Endothelial cell of umbilical vein (primary cell): ENCODE results near the gene MICAL3. TPM values are rescaled to one million over a fixed set of nuclear protein-coding genes. Genes with fewer than 3 reads are reported as not detected.

Experiments used
- BruUV-seq: library from RNA; stranded (reverse); fragments of 400-500 nt; replicated peaks from 2 replicates; lab custom pipeline; 2021; lab: Mats Ljungman, UMichigan
- CTCF ChIA-PET: fragments of 300-600, 350-600 bp; sonication (Branson Sonifier 250); formaldehyde crosslinking; loops from one replicate; lab custom pipeline; 2021; ENCODE audit warnings: antibody characterized with exemption, inconsistent platforms; lab: Charles Lee
- POLR2A ChIA-PET: fragments of 300-600, 350-600 bp; sonication (Branson Sonifier 250); formaldehyde crosslinking; loops from one replicate; lab custom pipeline; 2021; ENCODE audit warnings: antibody characterized with exemption, inconsistent platforms; lab: Charles Lee
- DNase-seq: peaks from one replicate; pipeline ENCODE4 v3.0.0-alpha.2; 2011; ENCODE audit warnings: low read depth, low spot score
- FAIRE-seq: peaks from 2 replicates; lab custom pipeline; 2011; peaks lifted over from hg19 to GRCh38; lab: Jason Lieb, UNC
- H2AFZ ChIP-seq: 2 replicates; pipeline ENCODE4 v1.6.0; 2012; ENCODE audit warnings: low read depth, low read length, control low read depth, inconsistent platforms
- H3K27ac ChIP-seq: 2 replicates; pipeline ENCODE4 v1.5.1; 2011; ENCODE audit warnings: low read depth, mild to moderate bottlenecking, control low read depth, low read length, moderate library complexity; ENCODE audit not compliant: insufficient read depth
- H3K27me3 ChIP-seq, 2 experiments: 2 replicates each; pipeline versions ENCODE4 v1.6.0 to v1.6.1; 2011; ENCODE audit warnings: low read length in 2 of 2, mixed read lengths in 1 of 2; ENCODE audit not compliant: control insufficient read depth in 2 of 2, insufficient read depth in 2 of 2
- H3K36me3 ChIP-seq, 2 experiments: 2 replicates in 1 of 2; 3 replicates in 1 of 2; pipeline ENCODE4 v1.5.1; 2011; ENCODE audit warnings: low read length in 2 of 2, mild to moderate bottlenecking in 1 of 2, moderate library complexity in 1 of 2; ENCODE audit not compliant: control insufficient read depth in 2 of 2, insufficient read depth in 2 of 2; ENCODE audit errors: extremely low read depth in 1 of 2
- H3K4me1 ChIP-seq: 3 replicates; pipeline ENCODE4 v1.5.1; 2011; ENCODE audit warnings: mild to moderate bottlenecking, low read length; ENCODE audit not compliant: control insufficient read depth, insufficient read depth; ENCODE audit errors: extremely low read depth
- H3K4me2 ChIP-seq: 2 replicates; pipeline ENCODE4 v1.6.1; 2011; ENCODE audit warnings: low read length, control low read depth, mixed read lengths; ENCODE audit not compliant: insufficient read depth
- H3K4me3 ChIP-seq, 3 experiments: fragments of 200-600 bp in 1 of 3; sonication (generic), shearing (Covaris generic) in 1 of 3; replicated peaks in 1 of 3; 2 replicates each; pipeline ENCODE4 v1.5.1; 2011 to 2016; ENCODE audit warnings: control low read depth in 3 of 3, low read length in 3 of 3, mild to moderate bottlenecking in 2 of 3, inconsistent platforms in 1 of 3, low read depth in 1 of 3, moderate library complexity in 1 of 3; ENCODE audit not compliant: insufficient read depth in 1 of 3
- H3K79me2 ChIP-seq: 2 replicates; pipeline ENCODE4 v1.6.0; 2012; ENCODE audit warnings: low read length, inconsistent platforms; ENCODE audit not compliant: control insufficient read depth, insufficient read depth
- H3K9ac ChIP-seq: replicated peaks from 2 replicates; pipeline ENCODE3; 2011; ENCODE audit warnings: low read length, control low read depth; ENCODE audit not compliant: insufficient read depth; ENCODE audit errors: extremely low read depth
- H3K9me1 ChIP-seq: replicated peaks from 3 replicates; pipeline ENCODE4 v1.6.0; 2011; ENCODE audit warnings: mild to moderate bottlenecking, low read length; ENCODE audit not compliant: control insufficient read depth, insufficient read depth; ENCODE audit errors: extremely low read depth
- H3K9me3 ChIP-seq: replicated peaks from 2 replicates; pipeline ENCODE4 v1.5.1; 2012; ENCODE audit warnings: low read length, inconsistent platforms; ENCODE audit not compliant: control insufficient read depth, insufficient read depth
- H4K20me1 ChIP-seq: replicated peaks from 2 replicates; pipeline ENCODE3; 2011; ENCODE audit warnings: mild to moderate bottlenecking, low read length; ENCODE audit not compliant: control insufficient read depth, insufficient read depth; ENCODE audit errors: extremely low read depth
- EZH2 ChIP-seq: IDR thresholded peaks from 2 replicates; pipeline ENCODE4 v1.6.1; 2012; ENCODE audit warnings: borderline replicate concordance, low read depth, mild to moderate bottlenecking, moderate library complexity, low read length, inconsistent platforms; ENCODE audit not compliant: severe bottlenecking
- FOS ChIP-seq: IDR thresholded peaks from 2 replicates; pipeline ENCODE4 v1.6.1; 2011; ENCODE audit warnings: mild to moderate bottlenecking, low read length, moderate library complexity, borderline replicate concordance; ENCODE audit not compliant: insufficient read depth
- GATA2 ChIP-seq: IDR thresholded peaks from 2 replicates; pipeline ENCODE4 v1.7.0; 2011; ENCODE audit warnings: low read depth, mild to moderate bottlenecking, moderate library complexity, mixed read lengths, low read length; ENCODE audit not compliant: insufficient read length, insufficient read depth
- JUN ChIP-seq: IDR thresholded peaks from 2 replicates; pipeline ENCODE4 v1.6.1; 2011; ENCODE audit warnings: borderline replicate concordance, low read depth; ENCODE audit not compliant: insufficient read length, insufficient read depth
- MYC ChIP-seq: IDR thresholded peaks from one replicate; pipeline ENCODE4 v1.6.1; 2011; ENCODE audit warnings: mild to moderate bottlenecking, low read depth, low read length
- POLR2A ChIP-seq: IDR thresholded peaks from 2 replicates; pipeline ENCODE4 v1.6.1; 2012; ENCODE audit warnings: low read depth, mild to moderate bottlenecking, control low read depth, low read length
- POLR2AphosphoS5 ChIP-seq: IDR thresholded peaks from 2 replicates; pipeline ENCODE4 v1.6.1; 2012; ENCODE audit warnings: low read depth, mild to moderate bottlenecking, control low read depth, low read length, moderate library complexity; ENCODE audit not compliant: insufficient read depth
- dilution Hi-C: fragments of 300-500 bp; cut with MboI; formaldehyde crosslinking; loops from one replicate; pipeline ENCODE4 v1.15.0; 2019; ENCODE audit warnings: low sequenced_read_pairs; ENCODE audit not compliant: extremely low pct_ligation_motif_present
- intact Hi-C: fragments of 100-400 bp; cut with micrococcal nuclease; formaldehyde crosslinking; loops from one replicate; pipeline ENCODE4 v1.10.0; 2022
- polyA plus RNA-seq, 4 experiments: library from polyadenylated mRNA; depleted of rRNA in 3 of 4; stranded (reverse) in 3 of 4; unstranded in 1 of 4; fragments of >200 nt; gene quantifications; 2 replicates each; pipeline versions ENCODE4 v1.2.1 to v1.2.3, GENCODE V29; 2011 to 2012; ENCODE audit warnings: missing spikeins in 1 of 4
- total RNA-seq: library from RNA; stranded (reverse); gene quantifications from 2 replicates; pipeline ENCODE4 v1.2.3, GENCODE V29; 2021
- TF ChIP-seq, protein P1 (sequence below), 2 donors: IDR thresholded peaks; 1 replicate in 1 of 2; 2 replicates in 1 of 2; pipeline ENCODE4 v1.5.1; 2011; ENCODE audit warnings: low read length in 2 of 2, mild to moderate bottlenecking in 2 of 2, moderate library complexity in 2 of 2, control low read depth in 1 of 2, inconsistent platforms in 1 of 2, low read depth in 1 of 2; ENCODE audit not compliant: insufficient read depth in 1 of 2; ENCODE audit errors: extremely low read depth in 1 of 2
- TF ChIP-seq, protein P2 (sequence below): IDR thresholded peaks from 2 replicates; pipeline ENCODE4 v1.6.1; 2011; ENCODE audit not compliant: insufficient read depth, insufficient read length

The MICAL3 gene
- total and polyA plus RNA-seq, 2 donors (not counting 3 experiments of a cell fraction or from before 2014, with no cell fraction given) = 14.5 to 63.7 TPM

DNA sequence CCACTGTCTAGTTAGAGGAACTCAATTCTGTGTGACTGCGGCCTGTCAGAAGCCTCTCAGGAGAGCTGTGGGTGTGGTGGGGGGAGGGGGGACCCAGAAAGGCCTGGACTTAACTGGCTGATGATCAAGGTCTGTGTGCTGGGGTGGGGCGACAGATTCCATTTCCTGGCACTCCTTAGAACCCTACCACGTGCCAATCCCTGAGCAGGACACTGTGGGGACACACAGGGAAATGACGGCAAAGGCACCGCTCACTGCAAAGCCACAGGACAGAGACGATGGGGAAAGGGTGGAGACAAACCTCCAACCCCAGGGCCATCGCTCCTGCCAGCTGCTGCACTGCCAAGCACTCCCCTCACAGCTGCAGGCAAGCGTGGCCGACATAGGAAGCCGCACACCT lies 191.7 kb downstream of the MICAL3 start:
- Histone ChIP-seq H3K9me3 (no peaks in the 10 kb centered on the region), H2AFZ (no peak overlapping the region), H3K4me1 (no peaks in the 10 kb centered on the region), H3K9me1 (no peaks in the 10 kb centered on the region), H3K79me2 (no peaks in the 10 kb centered on the region), H3K36me3 (peaks cover 0 to 4% of the 10 kb centered on the region in 2 experiments), H3K4me3 (no peak overlapping the region), H3K27ac (no peak overlapping the region), H3K9ac (no peak overlapping the region), H4K20me1 (no peaks in the 10 kb centered on the region), H3K4me2 (no peak overlapping the region), H3K27me3 (no peaks in the 10 kb centered on the region)
- BruUV-seq = no TSS peak
- no peak for DNase-seq
- no peak for FAIRE-seq
- no peak for TF ChIP-seq FOS
- TF ChIP-seq POLR2AphosphoS5 = no peak
- TF ChIP-seq, protein P1, sequence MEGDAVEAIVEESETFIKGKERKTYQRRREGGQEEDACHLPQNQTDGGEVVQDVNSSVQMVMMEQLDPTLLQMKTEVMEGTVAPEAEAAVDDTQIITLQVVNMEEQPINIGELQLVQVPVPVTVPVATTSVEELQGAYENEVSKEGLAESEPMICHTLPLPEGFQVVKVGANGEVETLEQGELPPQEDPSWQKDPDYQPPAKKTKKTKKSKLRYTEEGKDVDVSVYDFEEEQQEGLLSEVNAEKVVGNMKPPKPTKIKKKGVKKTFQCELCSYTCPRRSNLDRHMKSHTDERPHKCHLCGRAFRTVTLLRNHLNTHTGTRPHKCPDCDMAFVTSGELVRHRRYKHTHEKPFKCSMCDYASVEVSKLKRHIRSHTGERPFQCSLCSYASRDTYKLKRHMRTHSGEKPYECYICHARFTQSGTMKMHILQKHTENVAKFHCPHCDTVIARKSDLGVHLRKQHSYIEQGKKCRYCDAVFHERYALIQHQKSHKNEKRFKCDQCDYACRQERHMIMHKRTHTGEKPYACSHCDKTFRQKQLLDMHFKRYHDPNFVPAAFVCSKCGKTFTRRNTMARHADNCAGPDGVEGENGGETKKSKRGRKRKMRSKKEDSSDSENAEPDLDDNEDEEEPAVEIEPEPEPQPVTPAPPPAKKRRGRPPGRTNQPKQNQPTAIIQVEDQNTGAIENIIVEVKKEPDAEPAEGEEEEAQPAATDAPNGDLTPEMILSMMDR (IDR thresholded peaks at IDR 0.05; ENCODE audit: extremely low read depth in 1 of 2, insufficient read depth in 1 of 2, low read depth in 1 of 2, low read length in 2 of 2) = no peak
- TF ChIP-seq GATA2 = no peak
- no peak for TF ChIP-seq EZH2
- TF ChIP-seq, protein P2, sequence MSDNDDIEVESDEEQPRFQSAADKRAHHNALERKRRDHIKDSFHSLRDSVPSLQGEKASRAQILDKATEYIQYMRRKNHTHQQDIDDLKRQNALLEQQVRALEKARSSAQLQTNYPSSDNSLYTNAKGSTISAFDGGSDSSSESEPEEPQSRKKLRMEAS = no peak
- TF ChIP-seq JUN = no peak
- TF ChIP-seq POLR2A = no peak
- TF ChIP-seq MYC = no peak
- intact Hi-C loops = loop anchor here (5.0 kb wide), 1 partner anchor 260 kb away; no protein-coding TSS in a partner anchor
- ChIA-PET CTCF (interaction anchor here (1.8 to 9.4 kb wide), 2 partner anchors 244 to 274 kb away, joined by 5 to 385 read pairs; partner anchors contain the start of gene PEX26), POLR2A (no interaction called here)
- dilution Hi-C loops = no loop called here
